Mesendoderm (in vitro differentiated cells): ENCODE data around the gene SLC15A2.

Experiments used
- DNase-seq: peaks from one replicate; pipeline ENCODE4 v3.0.0; 2013
- H2AK5ac ChIP-seq: 2 replicates; pipeline ENCODE4 v1.6.1; 2013; ENCODE audit warnings: low read length, inconsistent platforms
- H2BK120ac ChIP-seq: 2 replicates; pipeline ENCODE4 v1.6.1; 2013; ENCODE audit warnings: low read depth, mild to moderate bottlenecking, low read length, moderate library complexity, mixed read lengths
- H2BK15ac ChIP-seq: replicated peaks from 2 replicates; pipeline ENCODE4 v1.6.1; 2013; ENCODE audit warnings: low read depth, mild to moderate bottlenecking, moderate library complexity
- H2BK5ac ChIP-seq: 2 replicates; pipeline ENCODE4 v1.6.1; 2013; ENCODE audit warnings: low read length, inconsistent platforms
- H3K18ac ChIP-seq: 2 replicates; pipeline ENCODE4 v1.6.1; 2013; ENCODE audit warnings: mild to moderate bottlenecking, low read length, mixed read lengths
- H3K23ac ChIP-seq: one replicate; pipeline ENCODE4 v1.6.1; 2013; ENCODE audit warnings: low read length
- H3K27ac ChIP-seq: 2 replicates; pipeline ENCODE4 v1.5.1; 2013; ENCODE audit warnings: low read depth, mild to moderate bottlenecking, inconsistent platforms, low read length, moderate library complexity
- H3K27me3 ChIP-seq: 2 replicates; pipeline ENCODE4 v1.6.1; 2013; ENCODE audit warnings: low read length, control low read depth, mild to moderate bottlenecking, inconsistent platforms; ENCODE audit not compliant: insufficient read depth, poor library complexity
- H3K36me3 ChIP-seq: 2 replicates; pipeline ENCODE4 v1.6.1; 2013; ENCODE audit warnings: low read length, inconsistent platforms; ENCODE audit not compliant: control insufficient read depth, insufficient read depth
- H3K4ac ChIP-seq: one replicate; pipeline ENCODE4 v1.6.1; 2013; ENCODE audit warnings: low read depth, mild to moderate bottlenecking, low read length, moderate library complexity
- H3K4me1 ChIP-seq: 2 replicates; pipeline ENCODE4 v1.6.1; 2013; ENCODE audit warnings: low read depth, low read length, inconsistent platforms; ENCODE audit not compliant: control insufficient read depth
- H3K4me2 ChIP-seq: 2 replicates; pipeline ENCODE4 v1.6.1; 2013; ENCODE audit warnings: low read length
- H3K4me3 ChIP-seq: 2 replicates; pipeline ENCODE4 v1.5.1; 2013; ENCODE audit warnings: mild to moderate bottlenecking, low read length
- H3K56ac ChIP-seq: one replicate; pipeline ENCODE4 v1.6.1; 2013; ENCODE audit warnings: low read length
- H3K79me1 ChIP-seq: 2 replicates; pipeline ENCODE4 v1.6.1; 2013; ENCODE audit warnings: low read length, inconsistent platforms
- H3K79me2 ChIP-seq: 2 replicates; pipeline ENCODE4 v1.6.1; 2013; ENCODE audit warnings: mild to moderate bottlenecking, low read length; ENCODE audit not compliant: control insufficient read depth, insufficient read depth
- H3K9ac ChIP-seq: 2 replicates; pipeline ENCODE4 v1.6.1; 2013; ENCODE audit warnings: low read length, inconsistent platforms
- H4K5ac ChIP-seq: one replicate; pipeline ENCODE4 v1.6.1; 2013; ENCODE audit warnings: low read length
- H4K8ac ChIP-seq: one replicate; pipeline ENCODE4 v1.6.1; 2013; ENCODE audit warnings: low read depth, mild to moderate bottlenecking, control low read depth, low read length, moderate library complexity
- WGBS: extraction: QIAGEN DNeasy Blood & Tissue Kit; methylation state at CpG from one replicate; pipeline ENCODE4 v1.1.7; 2013; ENCODE audit warnings: low lambda C conversion rate, missing lambda C conversion rate; ENCODE audit not compliant: insufficient coverage; ENCODE audit errors: extremely low coverage; 5-methylcytosine and 5-hydroxymethylcytosine counted together

Gene SLC15A2

DNA sequence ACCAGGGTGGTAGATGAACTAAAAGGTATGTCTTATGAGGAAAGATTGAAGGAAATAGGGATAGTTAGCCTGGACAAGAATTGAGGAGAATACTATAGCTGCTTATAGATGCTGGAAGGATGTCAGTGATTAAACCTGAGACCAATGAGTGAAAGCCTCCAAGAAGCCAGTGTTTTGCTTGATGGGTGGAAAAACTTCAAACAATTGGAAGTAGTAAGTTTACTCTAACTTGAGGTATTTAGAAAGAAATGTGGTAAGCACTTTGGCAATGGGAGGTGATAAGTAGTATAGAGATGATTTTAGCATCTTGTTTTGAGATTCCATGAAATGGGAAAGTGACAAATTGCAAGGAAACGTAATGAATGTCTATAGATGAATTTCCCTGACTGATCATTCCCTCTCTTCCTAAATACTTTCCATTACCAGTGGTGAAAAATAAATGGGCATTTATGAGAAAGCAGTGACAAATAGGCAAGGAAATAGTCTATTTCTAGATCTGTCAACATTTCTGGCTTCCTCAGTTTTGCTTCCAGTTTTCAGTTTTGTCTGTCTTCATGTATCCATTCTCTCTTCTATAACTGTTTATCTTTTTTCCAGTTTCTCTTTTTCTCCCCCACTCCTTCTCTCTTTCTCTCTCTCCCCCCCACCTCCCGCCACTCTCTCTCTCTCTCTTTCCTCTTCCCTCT lies 19.2 kb downstream of the SLC15A2 start:
- Histone ChIP-seq H3K4me2 (no peak overlapping the region), H2AK5ac (no peak overlapping the region), H2BK120ac (no peak overlapping the region), H3K79me1 (no peaks in the 10 kb centered on the region), H3K4me1 (no peaks in the 10 kb centered on the region), H3K56ac (no peak overlapping the region), H3K36me3 (no peaks in the 10 kb centered on the region), H3K4ac (no peak overlapping the region), H3K27ac (no peak overlapping the region), H3K4me3 (no peak overlapping the region), H3K9ac (no peak overlapping the region), H4K8ac (no peak overlapping the region), H3K27me3 (no peaks in the 10 kb centered on the region), H2BK15ac (no peak overlapping the region), H3K18ac (no peak overlapping the region), H3K79me2 (no peaks in the 10 kb centered on the region), H3K23ac (no peak overlapping the region), H4K5ac (no peak overlapping the region), H2BK5ac (no peak overlapping the region)
- WGBS: no CpG with 5 or more reads among the region's 2 CpGs
- no peak for DNase-seq

GRCh38 chr3:121914081-121914998 lies 20.1 kb downstream of the SLC15A2 start:
- no peak overlapping the region for H4K8ac ChIP-seq
- H2AK5ac ChIP-seq: no peak overlapping the region
- no peak overlapping the region for H3K18ac ChIP-seq
- no peaks in the 10 kb centered on the region for H3K79me2 ChIP-seq
- no peak overlapping the region for H3K23ac ChIP-seq
- no peak overlapping the region for H4K5ac ChIP-seq
- H3K36me3 ChIP-seq: no peaks in the 10 kb centered on the region
- H3K4me2 ChIP-seq: no peak overlapping the region
- no peak overlapping the region for H3K27ac ChIP-seq
- no peaks in the 10 kb centered on the region for H3K79me1 ChIP-seq
- H3K56ac ChIP-seq: no peak overlapping the region
- H3K4me1 ChIP-seq: no peaks in the 10 kb centered on the region
- H2BK120ac ChIP-seq: no peak overlapping the region
- WGBS: 100% methylated on average over 1 of the region's 12 CpGs
- no peak overlapping the region for H3K9ac ChIP-seq
- no peak overlapping the region for H2BK5ac ChIP-seq
- no peak overlapping the region for H3K4me3 ChIP-seq
- H3K4ac ChIP-seq: no peak overlapping the region
- no peak overlapping the region for H2BK15ac ChIP-seq
- H3K27me3 ChIP-seq: no peaks in the 10 kb centered on the region
- no peak for DNase-seq

GRCh38 chr3:121916189-121916588 lies 22.0 kb downstream of the SLC15A2 start:
- H2AK5ac ChIP-seq: no peak overlapping the region
- H4K8ac ChIP-seq: no peak overlapping the region
- no peak overlapping the region for H3K9ac ChIP-seq
- H3K56ac ChIP-seq: no peak overlapping the region
- H3K4me2 ChIP-seq: no peak overlapping the region
- H3K27ac ChIP-seq: no peak overlapping the region
- no peaks in the 10 kb centered on the region for H3K36me3 ChIP-seq
- H3K4me1 ChIP-seq: no peaks in the 10 kb centered on the region
- H3K27me3 ChIP-seq: no peaks in the 10 kb centered on the region
- H4K5ac ChIP-seq: no peak overlapping the region
- DNase-seq: no peak
- H3K23ac ChIP-seq: no peak overlapping the region
- H2BK120ac ChIP-seq: no peak overlapping the region
- no peak overlapping the region for H3K4ac ChIP-seq
- H3K79me1 ChIP-seq: no peaks in the 10 kb centered on the region
- no peak overlapping the region for H2BK5ac ChIP-seq
- no peak overlapping the region for H3K4me3 ChIP-seq
- H3K18ac ChIP-seq: no peak overlapping the region
- no peak overlapping the region for H2BK15ac ChIP-seq
- H3K79me2 ChIP-seq: no peaks in the 10 kb centered on the region

- no peak overlapping the region for H3K4me2 ChIP-seq
- H3K27ac ChIP-seq: no peak overlapping the region
- H3K79me2 ChIP-seq: no peaks in the 10 kb centered on the region
- H2BK5ac ChIP-seq: no peak overlapping the region
- no peak overlapping the region for H3K18ac ChIP-seq
- whole genome bisulfite sequencing: no CpG with 5 or more reads among the region's 19 CpGs
- H2BK15ac ChIP-seq: no peak overlapping the region
- H2BK120ac ChIP-seq: no peak overlapping the region
- no peak overlapping the region for H3K9ac ChIP-seq
- no peaks in the 10 kb centered on the region for H3K79me1 ChIP-seq
- H4K5ac ChIP-seq: no peak overlapping the region
- DNase-seq: no peak
- no peak overlapping the region for H3K4me3 ChIP-seq
- no peak overlapping the region for H3K56ac ChIP-seq
- no peak overlapping the region for H3K4ac ChIP-seq
- no peak overlapping the region for H3K23ac ChIP-seq
- H3K36me3 ChIP-seq: no peaks in the 10 kb centered on the region
- H3K27me3 ChIP-seq: no peaks in the 10 kb centered on the region
- no peak overlapping the region for H4K8ac ChIP-seq
- H2AK5ac ChIP-seq: no peak overlapping the region
- H3K4me1 ChIP-seq: no peaks in the 10 kb centered on the region
Observed at GRCh38 chr3:121918779-121919483, 24.7 kb downstream of the SLC15A2 start.

- Histone ChIP-seq H2AK5ac (no peak overlapping the region), H4K8ac (no peak overlapping the region), H3K79me2 (no peaks in the 10 kb centered on the region), H3K18ac (no peak overlapping the region), H3K56ac (no peak overlapping the region), H4K5ac (no peak overlapping the region), H3K4ac (no peak overlapping the region), H3K9ac (no peak overlapping the region), H3K4me2 (no peak overlapping the region), H2BK5ac (no peak overlapping the region), H2BK15ac (no peak overlapping the region), H3K27ac (peak overlapping the region; percentile 27), H3K79me1 (no peaks in the 10 kb centered on the region), H3K23ac (no peak overlapping the region), H3K27me3 (no peaks in the 10 kb centered on the region), H3K4me3 (no peak overlapping the region), H3K36me3 (no peaks in the 10 kb centered on the region), H2BK120ac (no peak overlapping the region), H3K4me1 (peaks cover 5% of the 10 kb centered on the region)
- WGBS: no CpG with 5 or more reads among the region's 3 CpGs
- peak; percentile 69 for DNase-seq
Observed at GRCh38 chr3:121924734-121925133, 30.5 kb downstream of the SLC15A2 start.
